GM21529 (cell line): Measurements from ENCODE around the gene WDFY3.

Experiments used
- ATAC-seq: cut with Tn5 transposase; IDR thresholded peaks from one replicate; pipeline ENCODE4 v1.9.1; 2021; ENCODE audit not compliant: unreplicated experiment

Gene WDFY3

GRCh38 chr4:84638092-84638491 lies 328.4 kb downstream of the WDFY3 start:
- no peak for ATAC-seq

GRCh38 chr4:84634961-84635360 lies 331.5 kb downstream of the WDFY3 start:
- no peak for ATAC-seq

DNA sequence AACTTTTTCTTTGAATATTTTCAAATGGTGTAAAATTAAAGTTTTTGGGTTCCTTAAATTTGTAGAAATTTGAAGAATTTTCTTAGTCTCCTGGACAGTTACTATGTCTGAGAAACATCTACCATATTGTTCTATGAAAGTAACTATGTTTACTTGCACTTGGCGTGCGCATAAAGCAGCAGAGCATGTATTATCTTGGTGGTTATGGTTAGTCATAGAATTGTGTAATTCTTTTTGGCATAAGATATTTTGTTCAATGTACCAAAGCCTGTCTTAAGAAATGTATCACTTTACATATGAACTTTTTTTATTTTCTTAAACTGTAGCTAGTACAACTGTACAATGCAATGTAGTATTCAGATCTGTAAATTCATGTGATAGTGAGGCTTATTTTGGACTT lies 334.4 kb downstream of the WDFY3 start:
- ATAC-seq = no peak

GRCh38 chr4:84631573-84631972 lies 334.9 kb downstream of the WDFY3 start:
- no peak for ATAC-seq

GRCh38 chr4:84626673-84627072 lies 339.8 kb downstream of the WDFY3 start:
- no peak for ATAC-seq

DNA sequence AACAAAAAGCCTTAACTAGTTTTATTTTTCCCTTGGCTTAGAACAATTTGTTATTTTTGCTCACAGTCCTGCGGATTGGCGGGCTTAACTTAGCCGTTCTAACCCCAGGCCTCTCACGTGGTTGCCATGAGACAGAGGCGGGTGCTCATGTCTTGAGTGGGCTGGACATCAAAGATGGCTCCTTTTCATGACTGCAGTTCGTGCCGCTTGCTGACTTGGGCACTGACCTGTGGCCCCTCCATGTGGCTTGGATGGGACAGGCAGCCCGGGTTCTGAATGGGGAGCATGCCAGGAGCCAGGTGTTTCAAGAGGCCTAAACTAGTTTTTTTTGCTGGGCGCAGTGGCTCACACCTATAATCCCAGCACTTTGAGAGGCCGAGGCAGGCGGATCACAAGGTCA lies 342.8 kb downstream of the WDFY3 start:
- ATAC-seq = no peak

DNA sequence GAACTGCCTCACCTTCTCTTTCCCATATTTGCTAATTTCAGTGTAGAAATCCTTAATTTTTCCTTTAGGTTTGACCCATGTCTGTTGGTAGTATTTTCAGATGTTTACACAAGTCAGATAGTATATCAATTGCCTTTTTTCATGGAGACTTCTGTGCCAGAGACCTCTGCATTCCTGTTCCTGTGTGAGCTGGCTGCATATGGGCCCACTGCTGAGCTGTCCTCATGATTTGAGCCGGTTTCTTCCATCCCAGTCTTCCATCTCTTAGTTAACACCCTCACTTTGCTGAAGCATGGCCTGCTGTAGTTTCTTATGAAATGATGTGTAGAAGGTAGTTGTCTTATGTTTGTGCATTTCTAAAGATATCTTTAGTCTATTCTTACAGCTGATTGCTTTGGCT lies 343.5 kb downstream of the WDFY3 start:
- no peak for ATAC-seq
